Raji (cell line): ENCODE results near the gene STMN3.

Experiments
- POLR2A ChIP-seq: IDR thresholded peaks from 2 replicates; pipeline ENCODE4 v1.6.1; 2011; ENCODE audit warnings: low read depth, low read length, control low read depth; ENCODE audit not compliant: insufficient read depth

STMN3 gene

GRCh38 chr20:63673951-63674350, 20.7 kb upstream of the STMN3 start:
- no peak for TF ChIP-seq POLR2A

GRCh38 chr20:63672666-63673065, 19.4 kb upstream of the STMN3 start:
- TF ChIP-seq POLR2A: no peak

- TF ChIP-seq POLR2A: no peak
Observed at GRCh38 chr20:63668351-63668750, 15.1 kb upstream of the STMN3 start.

- no peak for TF ChIP-seq POLR2A
Observed at GRCh38 chr20:63667858-63668257, 14.6 kb upstream of the STMN3 start.

- TF ChIP-seq POLR2A: no peak
Observed at GRCh38 chr20:63665708-63666107, 12.5 kb upstream of the STMN3 start.

- no peak for TF ChIP-seq POLR2A
Observed at GRCh38 chr20:63664861-63665594, 11.8 kb upstream of the STMN3 start.

GRCh38 chr20:63664143-63664851, 11.1 kb upstream of the STMN3 start:
- no peak for TF ChIP-seq POLR2A

GRCh38 chr20:63663332-63664066, 10.3 kb upstream of the STMN3 start:
- no peak for TF ChIP-seq POLR2A

GRCh38 chr20:63662813-63663189, 9.6 kb upstream of the STMN3 start:
- no peak for TF ChIP-seq POLR2A

GRCh38 chr20:63661959-63662812, 9.0 kb upstream of the STMN3 start:
- TF ChIP-seq POLR2A: no peak

- no peak for TF ChIP-seq POLR2A
Observed at GRCh38 chr20:63661108-63661507, 7.9 kb upstream of the STMN3 start.

- no peak for TF ChIP-seq POLR2A
Observed at GRCh38 chr20:63660622-63661021, 7.4 kb upstream of the STMN3 start.

- TF ChIP-seq POLR2A: no peak
Observed at GRCh38 chr20:63659370-63659769, 6.1 kb upstream of the STMN3 start.

GRCh38 chr20:63658749-63659187, 5.5 kb upstream of the STMN3 start:
- no peak for TF ChIP-seq POLR2A
